IPS DF 4.7 (cell line): ENCODE results near the gene CGB2.
"Not testable (repeated sequence)": the region's sequence is repeated elsewhere in the genome, so short reads cannot be mapped to it uniquely, and the experiment has no call there.

Experiments
- DNase-seq: peaks from one replicate; pipeline ENCODE4 v3.0.0-alpha.2; 2013; ENCODE audit warnings: low spot score; ENCODE audit errors: extremely low read depth

The CGB2 gene

GRCh38 chr19:49031642-49032301, at the start of gene CGB2:
CGB2 (plus strand) TSS chr19:49031890; CDS start chr19:49032096, 206 bp downstream.
- not testable (repeated sequence) for DNase-seq

DNA sequence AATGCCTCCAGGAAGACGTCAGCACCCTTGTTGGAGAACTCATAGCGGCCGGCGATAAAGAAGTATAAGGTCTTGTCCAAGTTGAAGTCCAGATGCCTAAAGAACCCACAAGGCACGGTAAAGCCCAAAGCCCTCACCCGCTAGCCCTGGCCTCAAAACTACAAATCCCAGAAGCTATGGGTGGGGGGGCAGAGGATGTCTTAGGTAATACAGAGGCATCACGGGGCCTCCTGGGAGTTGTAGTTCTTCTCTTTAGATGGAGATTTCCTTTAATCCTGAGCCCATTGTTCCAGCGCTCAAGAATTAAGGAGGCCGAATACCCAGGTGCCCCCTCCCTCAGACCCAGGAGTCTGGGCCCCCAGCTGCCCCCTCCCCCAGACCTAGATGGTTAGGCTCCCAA, 49.4 kb upstream of the CGB2 start:
- DNase-seq = no peak

- no peak for DNase-seq
Measured at GRCh38 chr19:48985711-48986110, 46.0 kb upstream of the CGB2 start.

GRCh38 chr19:48986211-48986610, 45.5 kb upstream of the CGB2 start:
- no peak for DNase-seq

- no peak for DNase-seq
Measured at GRCh38 chr19:48987323-48987722, 44.4 kb upstream of the CGB2 start.

- no peak for DNase-seq
Measured at GRCh38 chr19:48988286-48988685, 43.4 kb upstream of the CGB2 start.

DNA sequence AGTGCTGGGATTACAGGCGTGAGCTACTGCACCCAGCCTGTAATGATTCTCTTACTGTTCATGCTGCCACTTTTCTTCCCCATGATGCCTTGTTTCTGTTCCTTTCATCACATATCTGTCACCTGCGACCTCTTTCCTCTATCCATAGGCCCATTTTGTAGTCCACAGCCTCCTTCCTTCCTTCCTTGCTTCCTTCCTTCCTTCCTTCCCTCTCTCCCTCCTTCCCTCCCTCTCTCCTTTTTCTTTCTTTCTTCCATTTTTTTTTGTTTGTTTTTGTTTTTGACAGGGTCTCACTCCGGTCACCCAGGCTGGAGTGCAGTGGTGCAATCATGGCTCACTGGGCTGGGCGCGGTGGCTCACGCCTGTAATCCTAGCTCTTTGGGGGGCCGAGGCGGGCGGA, 42.8 kb upstream of the CGB2 start:
- no peak for DNase-seq

- DNase-seq = no peak
Measured at GRCh38 chr19:48989701-48990291, 41.9 kb upstream of the CGB2 start.

GRCh38 chr19:48990400-48990799, 41.3 kb upstream of the CGB2 start:
- no peak for DNase-seq

DNA sequence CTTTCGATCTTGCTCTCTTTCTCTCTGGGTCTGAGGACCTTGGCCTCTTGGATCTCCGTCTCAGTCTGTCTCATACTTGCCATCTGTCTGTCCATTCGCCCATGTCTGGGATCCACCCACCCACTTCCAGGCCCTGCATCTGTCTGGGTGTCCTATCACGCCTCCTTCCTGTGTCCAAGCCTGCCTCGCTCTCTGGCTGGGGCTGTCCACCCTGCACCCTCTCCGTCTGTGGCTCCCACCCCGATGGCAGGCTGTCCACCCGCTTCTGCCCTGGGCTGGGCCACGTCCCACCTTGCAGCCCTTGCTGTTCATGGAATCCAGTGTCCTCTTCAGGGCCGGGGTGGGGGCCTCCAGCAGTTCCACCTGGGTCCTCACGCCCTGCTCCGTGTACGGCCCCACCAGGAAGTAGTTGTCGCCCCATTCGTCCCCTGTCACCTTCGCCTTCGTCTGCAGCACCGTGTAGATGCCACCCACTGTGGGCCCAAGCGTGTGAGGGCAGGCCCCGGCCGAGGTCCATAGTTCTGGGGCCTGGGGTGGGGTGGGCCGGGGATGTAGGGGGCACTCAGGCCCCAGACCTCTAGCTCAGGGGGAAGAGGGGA, 40.6 kb upstream of the CGB2 start:
- DNase-seq = no peak

GRCh38 chr19:48991873-48992580, 39.7 kb upstream of the CGB2 start:
- DNase-seq = no peak

- no peak for DNase-seq
Measured at GRCh38 chr19:48992581-48993174, 39.0 kb upstream of the CGB2 start.

DNA sequence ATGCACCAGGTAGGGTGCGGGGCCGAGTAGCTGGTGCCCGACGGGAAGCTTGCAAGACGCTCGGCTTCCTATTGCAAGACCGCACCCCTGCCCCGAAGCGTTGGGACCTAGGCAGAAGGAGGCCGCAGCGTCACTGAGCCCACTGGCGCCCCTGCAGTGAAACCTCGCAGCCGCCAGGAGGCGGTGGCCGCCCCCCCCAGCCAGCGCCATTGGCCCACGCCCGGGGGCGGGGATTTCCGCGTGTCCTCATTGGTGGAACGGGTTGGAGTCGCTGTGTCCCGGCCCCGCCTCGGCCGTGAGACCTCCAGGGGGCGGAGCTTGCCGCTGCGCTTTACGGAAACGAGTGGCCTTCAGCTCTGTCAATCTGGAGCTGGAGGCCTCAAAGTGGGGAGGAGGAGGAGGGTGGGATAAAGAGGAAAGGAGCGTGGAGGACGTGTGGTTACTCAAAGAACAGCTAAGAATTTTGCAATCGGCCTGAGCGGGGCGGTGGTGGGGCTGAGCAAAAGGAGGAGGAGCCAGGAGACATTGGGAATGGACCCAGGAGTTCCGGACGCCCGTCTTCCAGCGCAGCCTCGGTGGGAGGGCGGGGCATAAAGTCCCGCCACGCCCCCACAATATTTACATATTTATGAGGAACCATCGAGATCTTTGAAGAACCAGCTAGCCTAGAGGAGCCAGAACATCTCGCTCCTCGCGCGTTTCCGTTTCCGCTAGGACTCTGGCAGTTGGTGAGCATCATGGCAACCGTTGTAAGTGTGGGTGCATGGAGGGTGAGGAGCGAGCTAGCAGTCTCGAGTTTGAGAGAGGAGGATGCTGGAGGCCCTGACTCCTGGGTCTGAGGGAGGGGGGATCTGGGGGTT, 38.3 kb upstream of the CGB2 start, which contains the start of the genes GYS1 and RUVBL2:
GYS1 (minus strand) TSS at position 135 of the 860 bp plus-strand sequence. CDS start 197 bp downstream, outside the sequence.
RUVBL2 (plus strand) TSS at position 713 of the 860 bp plus-strand sequence; CDS start at position 738, 25 bp downstream.
- peak; percentile 98 for DNase-seq

DNA sequence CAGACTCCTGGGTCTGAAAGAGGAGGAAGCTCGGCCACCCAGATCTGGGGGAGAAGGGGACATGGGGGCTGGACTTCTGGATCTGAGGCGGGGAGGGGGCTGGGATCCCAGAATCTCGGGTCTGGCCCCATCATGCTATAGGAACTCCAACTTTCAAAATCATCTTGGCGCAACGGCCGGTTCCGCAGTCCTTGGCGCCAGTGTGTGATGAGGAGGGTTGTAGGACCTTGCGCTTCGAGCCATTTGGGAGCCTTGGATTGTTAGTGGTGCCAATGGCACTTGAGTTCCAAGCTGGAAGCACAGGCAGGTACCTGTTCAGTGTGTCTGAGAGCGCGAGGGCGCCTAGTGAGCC, 37.7 kb upstream of the CGB2 start:
- DNase-seq = no peak

DNA sequence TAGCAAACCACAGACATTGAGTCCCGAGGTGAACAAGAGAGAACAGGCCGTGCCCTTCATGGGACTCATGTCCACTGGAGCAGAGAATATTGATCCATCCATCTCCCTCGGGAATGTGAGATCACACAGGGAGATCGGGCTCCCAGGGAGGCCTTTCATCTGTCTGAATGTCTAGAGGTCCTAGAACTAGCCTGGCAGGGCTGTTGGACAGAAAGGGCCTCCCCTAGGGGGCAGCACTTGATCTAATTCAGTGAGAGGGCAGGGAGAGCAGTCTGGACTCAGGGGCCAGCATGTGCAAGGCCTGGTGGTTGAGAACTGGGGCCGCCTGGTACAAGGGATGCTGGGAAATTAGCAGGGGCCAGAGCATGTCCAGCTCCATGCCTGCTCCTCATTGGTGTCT, 33.7 kb upstream of the CGB2 start:
- no peak for DNase-seq

GRCh38 chr19:48999481-49000325, 32.0 kb upstream of the CGB2 start:
- DNase-seq = no peak

- no peak for DNase-seq
Measured at GRCh38 chr19:49004133-49004532, 27.6 kb upstream of the CGB2 start.

DNA sequence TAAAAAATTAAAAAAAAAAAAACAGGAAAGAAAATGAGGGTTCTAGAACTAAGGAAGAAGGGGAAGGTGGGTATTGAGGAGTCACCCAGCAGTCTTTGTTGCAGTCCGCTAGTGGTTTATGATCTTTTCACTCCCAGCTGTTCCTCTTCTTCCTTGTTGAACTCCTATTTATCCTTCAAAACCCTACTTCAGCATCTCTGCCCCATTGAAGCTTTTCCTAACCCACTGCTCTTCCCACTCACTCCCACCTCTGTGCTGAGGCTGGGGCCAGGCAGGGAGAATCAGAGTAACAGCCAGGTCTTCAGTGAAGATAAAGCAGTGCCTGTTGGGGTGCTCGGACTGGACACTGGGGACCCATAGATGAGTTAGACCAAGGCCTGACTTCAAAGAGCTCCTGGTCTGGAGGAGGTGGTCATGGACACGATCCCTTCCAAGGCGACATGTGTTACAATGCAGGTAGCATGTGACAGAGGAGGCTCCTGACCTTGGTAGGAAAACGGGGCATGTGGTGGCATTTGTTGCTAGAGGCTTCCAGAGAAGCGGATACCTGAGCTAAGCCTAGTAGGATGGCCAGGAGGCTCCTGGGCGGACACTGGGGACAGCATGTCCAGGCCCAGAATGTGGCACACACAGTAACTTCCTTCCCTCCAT, 26.6 kb upstream of the CGB2 start:
- DNase-seq = no peak

DNA sequence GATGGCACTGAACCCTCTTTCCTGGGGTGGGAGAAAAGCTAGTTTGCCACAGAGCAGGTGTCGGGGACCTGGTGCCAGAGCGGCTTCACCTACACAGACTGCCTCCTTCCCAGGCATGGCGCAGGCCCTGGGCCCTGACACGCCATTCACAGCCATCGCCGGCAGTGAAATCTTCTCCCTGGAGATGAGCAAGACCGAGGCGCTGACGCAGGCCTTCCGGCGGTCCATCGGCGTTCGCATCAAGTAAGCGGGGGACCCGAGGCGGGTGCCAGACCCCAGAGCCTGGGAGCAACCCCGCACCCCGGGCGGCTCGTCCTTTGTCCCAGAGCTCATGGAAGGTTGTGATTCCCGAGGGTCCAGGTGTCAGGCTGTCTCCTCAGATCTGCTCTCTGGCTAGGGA, 24.8 kb upstream of the CGB2 start:
- DNase-seq = no peak
